ENCODE data around the gene DGKB.

- TF ChIP-seq CTCF (IDR thresholded peaks at IDR 0.05) (no peak), EP300 (IDR thresholded peaks at IDR 0.05) (no peak), POLR2A (IDR thresholded peaks at IDR 0.05) (no peak)
These were observed 84.5 kb downstream of the DGKB start for GRCh38 chr7:14817829-14818614.

Data from ovary (tissue), 3 donors.